Ascending aorta (tissue), 2 donors: ENCODE results near the gene SPTBN1. TPM values are rescaled to one million over a fixed set of nuclear protein-coding genes. Genes with fewer than 3 reads are reported as not detected.
A peak's percentile ranks its signal among the peaks of the same experiment; 100 is the strongest.

Source experiments
- DNase-seq, 2 donors: peaks; one replicate each; pipeline ENCODE4 v3.0.0-alpha.2; 2019; ENCODE audit warnings: low spot score in 2 of 2
- H3K27ac ChIP-seq, 2 donors: fragments of 200-600 bp; sonication (generic); one replicate each; pipeline ENCODE4 v1.5.1; 2016 to 2017; ENCODE audit warnings: mild to moderate bottlenecking in 1 of 2
- H3K27me3 ChIP-seq: fragments of 200-600 bp; sonication (generic); one replicate; pipeline ENCODE4 v1.5.1; 2017
- H3K36me3 ChIP-seq, 2 donors: fragments of 200-600 bp; sonication (generic); one replicate each; pipeline ENCODE4 v1.5.1; 2016
- H3K4me1 ChIP-seq, 2 donors: fragments of 200-600 bp; sonication (generic); one replicate each; pipeline ENCODE4 v1.5.1; 2016 to 2017; ENCODE audit warnings: mild to moderate bottlenecking in 1 of 2
- H3K4me3 ChIP-seq, 2 donors: fragments of 200-600 bp; sonication (generic); one replicate each; pipeline ENCODE4 v1.5.1; 2016 to 2017; ENCODE audit warnings: mild to moderate bottlenecking in 1 of 2
- H3K9me3 ChIP-seq, 2 donors: fragments of 200-600 bp; sonication (generic); one replicate each; pipeline ENCODE4 v1.5.1; 2016
- intact Hi-C: fragments of 100-400 bp; cut with DNase I; formaldehyde crosslinking; loops from one replicate; pipeline ENCODE4 v1.15.1; 2023
- total RNA-seq: library from RNA; depleted of rRNA; stranded (reverse); fragments of >200 nt; gene quantifications from one replicate; pipeline ENCODE4 v1.1.0, GENCODE V29; 2016
- TF ChIP-seq, protein P1 (sequence below), 3 experiments: fragments of 200-600 bp in 2 of 3; fragments of 450-650 bp in 1 of 3; sonication (generic) in 2 of 3; IDR thresholded peaks; one replicate each; pipeline ENCODE4 v1.5.1; 2016 to 2019; ENCODE audit warnings: antibody characterized with exemption in 3 of 3, mild to moderate bottlenecking in 1 of 3, moderate library complexity in 1 of 3

Gene SPTBN1
- total RNA-seq, 1 donor from 2014 or later = 246 TPM

DNA sequence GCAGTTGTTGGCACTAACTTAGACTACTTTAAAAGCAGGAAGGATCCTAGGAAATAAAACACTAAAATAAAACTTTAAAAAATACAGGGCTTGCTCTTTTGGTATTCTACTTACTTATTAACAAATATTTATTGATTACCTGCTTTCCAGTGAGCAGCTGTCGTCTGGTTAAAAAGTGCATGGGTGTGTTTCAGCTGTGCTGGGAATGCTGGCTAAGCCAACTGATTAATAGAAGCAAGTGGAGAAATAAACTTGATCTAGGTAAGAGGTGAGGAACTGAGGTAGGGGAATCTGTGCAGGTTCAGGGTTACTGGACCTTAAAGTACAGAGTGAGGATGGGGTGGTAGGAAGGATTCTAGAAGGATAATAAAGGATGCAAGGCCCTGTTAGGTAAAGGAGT, 110.8 kb downstream of the SPTBN1 start:
- TF ChIP-seq, protein P1, sequence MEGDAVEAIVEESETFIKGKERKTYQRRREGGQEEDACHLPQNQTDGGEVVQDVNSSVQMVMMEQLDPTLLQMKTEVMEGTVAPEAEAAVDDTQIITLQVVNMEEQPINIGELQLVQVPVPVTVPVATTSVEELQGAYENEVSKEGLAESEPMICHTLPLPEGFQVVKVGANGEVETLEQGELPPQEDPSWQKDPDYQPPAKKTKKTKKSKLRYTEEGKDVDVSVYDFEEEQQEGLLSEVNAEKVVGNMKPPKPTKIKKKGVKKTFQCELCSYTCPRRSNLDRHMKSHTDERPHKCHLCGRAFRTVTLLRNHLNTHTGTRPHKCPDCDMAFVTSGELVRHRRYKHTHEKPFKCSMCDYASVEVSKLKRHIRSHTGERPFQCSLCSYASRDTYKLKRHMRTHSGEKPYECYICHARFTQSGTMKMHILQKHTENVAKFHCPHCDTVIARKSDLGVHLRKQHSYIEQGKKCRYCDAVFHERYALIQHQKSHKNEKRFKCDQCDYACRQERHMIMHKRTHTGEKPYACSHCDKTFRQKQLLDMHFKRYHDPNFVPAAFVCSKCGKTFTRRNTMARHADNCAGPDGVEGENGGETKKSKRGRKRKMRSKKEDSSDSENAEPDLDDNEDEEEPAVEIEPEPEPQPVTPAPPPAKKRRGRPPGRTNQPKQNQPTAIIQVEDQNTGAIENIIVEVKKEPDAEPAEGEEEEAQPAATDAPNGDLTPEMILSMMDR (IDR thresholded peaks at IDR 0.05) = no peak
- no peaks in the 10 kb centered on the region for H3K27me3 ChIP-seq
- H3K9me3 ChIP-seq = no peaks in the 10 kb centered on the region
- H3K36me3 ChIP-seq = no peaks in the 10 kb centered on the region
- intact Hi-C loops = no loop called here
- H3K4me1 ChIP-seq = peaks cover 3 to 32% of the 10 kb centered on the region in 2 donors
- no peak for DNase-seq
- no peak overlapping the region for H3K4me3 ChIP-seq
- no peak overlapping the region for H3K27ac ChIP-seq

DNA sequence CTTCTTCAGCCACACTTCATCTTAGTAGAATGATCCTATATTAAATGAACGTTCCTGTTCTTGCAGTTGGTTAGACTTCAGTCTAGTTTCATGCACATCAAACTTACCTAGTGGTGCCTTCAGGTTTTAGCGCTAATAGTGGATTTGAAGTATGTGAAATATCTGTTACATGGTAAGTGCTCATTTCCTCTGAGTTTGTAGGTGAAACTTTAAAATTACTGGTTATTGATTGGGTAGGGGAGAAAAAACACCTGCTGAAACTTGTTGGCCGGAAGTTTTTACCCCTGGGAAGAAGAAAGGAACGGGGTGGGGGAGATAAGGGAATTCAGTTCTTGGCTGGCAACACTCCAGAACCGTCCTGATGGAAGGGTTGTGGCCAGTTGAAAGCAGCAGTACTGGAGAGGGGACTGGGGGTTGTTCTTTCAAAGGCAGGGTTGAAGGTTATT, 112.8 kb downstream of the SPTBN1 start:
- Histone ChIP-seq H3K4me3 (no peak overlapping the region), H3K4me1 (peaks cover 15 to 49% of the 10 kb centered on the region in 2 donors), H3K27ac (peak overlapping the region in 1 of 2 donors; percentile 84), H3K9me3 (no peaks in the 10 kb centered on the region), H3K36me3 (no peaks in the 10 kb centered on the region), H3K27me3 (no peaks in the 10 kb centered on the region)
- TF ChIP-seq, protein P1 (IDR thresholded peaks at IDR 0.05) = no peak
- no peak for DNase-seq
- intact Hi-C loops = no loop called here

DNA sequence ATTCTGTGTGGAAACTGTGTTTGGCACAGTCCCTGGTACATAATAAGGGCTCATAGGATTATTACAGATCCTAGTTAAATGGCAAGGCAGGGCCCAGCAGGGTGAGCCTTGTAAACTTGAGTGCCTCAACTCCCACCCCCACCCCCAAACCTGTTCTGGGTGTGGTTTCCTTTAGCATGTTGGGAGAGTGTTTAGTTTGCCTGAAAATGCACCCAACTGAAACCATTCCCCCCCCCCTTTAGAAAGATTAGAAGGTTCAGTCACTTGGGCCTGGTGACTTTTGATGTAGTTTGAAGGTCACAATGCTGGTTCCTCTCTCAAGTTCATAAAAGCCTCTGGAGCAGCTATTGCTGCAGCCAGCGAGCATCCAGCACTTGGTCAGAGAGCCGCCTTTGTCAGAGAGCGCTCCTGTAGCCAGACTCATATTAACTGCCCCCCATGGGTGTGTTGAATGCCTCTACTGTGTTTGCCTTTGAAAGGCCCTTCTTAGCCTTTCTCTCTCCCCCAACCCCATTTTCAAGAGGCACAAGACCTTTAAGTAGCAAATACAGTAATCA, 113.7 kb downstream of the SPTBN1 start:
- TF ChIP-seq, protein P1 (IDR thresholded peaks at IDR 0.05) = no peak
- no peaks in the 10 kb centered on the region for H3K9me3 ChIP-seq
- no peak for DNase-seq
- peaks cover 15 to 56% of the 10 kb centered on the region in 2 donors for H3K4me1 ChIP-seq
- peak overlapping the region; percentile 25 to 84 for H3K27ac ChIP-seq
- H3K36me3 ChIP-seq = no peaks in the 10 kb centered on the region
- H3K27me3 ChIP-seq = no peaks in the 10 kb centered on the region
- intact Hi-C loops = loop anchor here (5.0 kb wide), 1 partner anchor 42 kb away; no protein-coding TSS in a partner anchor
- no peak overlapping the region for H3K4me3 ChIP-seq

DNA sequence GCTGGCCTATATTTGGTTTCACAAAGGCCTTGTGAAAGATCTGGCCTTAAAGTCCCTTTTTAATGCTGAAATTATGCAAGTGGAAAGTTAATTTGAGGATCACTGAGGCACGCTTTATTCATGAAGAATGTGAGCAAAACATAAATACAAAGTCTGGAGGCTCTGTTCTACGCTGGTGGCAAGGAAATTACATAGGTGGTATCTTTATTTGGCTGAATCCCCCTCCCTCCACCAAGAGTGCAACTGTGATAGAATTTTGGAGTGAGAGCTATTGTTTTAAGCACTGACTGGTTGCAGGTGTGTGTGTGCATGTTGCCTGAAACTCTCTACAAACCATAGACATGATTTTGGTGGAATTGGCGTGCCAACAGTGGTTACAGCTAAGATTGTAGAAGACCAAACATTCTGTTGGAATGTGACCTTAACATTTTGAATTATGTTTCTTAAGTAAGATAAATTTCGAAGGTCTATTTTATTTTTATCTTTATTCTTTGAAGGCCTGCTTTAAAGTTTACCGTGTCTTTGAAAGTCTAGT, 114.3 kb downstream of the SPTBN1 start:
- no peaks in the 10 kb centered on the region for H3K36me3 ChIP-seq
- peak overlapping the region; percentile 75 to 84 for H3K27ac ChIP-seq
- H3K9me3 ChIP-seq = no peaks in the 10 kb centered on the region
- TF ChIP-seq, protein P1 (IDR thresholded peaks at IDR 0.05) = no peak
- H3K27me3 ChIP-seq = no peaks in the 10 kb centered on the region
- no peak overlapping the region for H3K4me3 ChIP-seq
- DNase-seq = no peak
- intact Hi-C loops = loop anchor here (5.0 kb wide), 1 partner anchor 42 kb away; no protein-coding TSS in a partner anchor
- peaks cover 15 to 56% of the 10 kb centered on the region in 2 donors for H3K4me1 ChIP-seq

DNA sequence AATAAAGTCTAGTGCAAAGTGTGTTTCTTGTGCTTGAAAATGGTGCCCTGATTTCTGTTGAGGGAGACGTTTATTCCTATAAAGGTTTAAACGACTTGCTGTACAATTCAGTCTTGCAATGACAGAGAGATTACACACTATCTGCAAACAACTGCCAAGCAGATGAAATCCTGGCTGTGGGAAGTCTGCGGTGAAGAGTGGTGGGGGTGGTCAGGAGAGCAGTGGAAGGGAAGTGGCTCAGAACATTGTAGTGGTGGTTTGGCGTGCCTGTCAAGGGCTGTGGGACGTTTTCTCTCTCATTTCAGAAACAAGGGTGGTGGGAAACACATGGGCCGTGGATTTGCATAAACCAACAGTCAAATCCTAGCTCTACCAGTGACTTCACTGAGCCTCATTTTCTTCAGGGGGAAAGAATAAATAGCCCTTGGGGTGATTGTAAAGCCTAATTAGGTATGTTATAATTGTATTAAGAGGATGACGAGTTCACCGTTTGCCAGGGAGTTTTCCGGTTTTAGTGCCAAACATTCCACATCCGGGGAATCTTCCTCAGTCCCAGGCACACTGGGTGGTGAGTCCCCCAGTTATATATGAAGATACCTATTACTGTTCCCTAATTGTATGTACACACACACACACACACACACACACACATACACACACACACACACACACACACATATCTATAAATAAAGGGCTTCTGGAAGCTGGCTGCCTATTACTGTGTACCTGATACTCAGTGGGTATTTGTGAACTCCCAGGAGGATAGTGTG, 115.0 kb downstream of the SPTBN1 start:
- H3K27ac ChIP-seq = peak overlapping the region; percentile 75 to 84
- H3K36me3 ChIP-seq = no peaks in the 10 kb centered on the region
- no peaks in the 10 kb centered on the region for H3K9me3 ChIP-seq
- intact Hi-C loops = loop anchor here (5.0 kb wide), 1 partner anchor 41 kb away; no protein-coding TSS in a partner anchor
- TF ChIP-seq, protein P1 (IDR thresholded peaks at IDR 0.05) = no peak
- no peak overlapping the region for H3K4me3 ChIP-seq
- peaks cover 15 to 56% of the 10 kb centered on the region in 2 donors for H3K4me1 ChIP-seq
- no peaks in the 10 kb centered on the region for H3K27me3 ChIP-seq
- peak in 1 of 2 donors; percentile 76 for DNase-seq
